HG02885 (cell line): ENCODE results near the gene WDR6.
A peak's percentile ranks its signal among the peaks of the same experiment; 100 is the strongest.

ENCODE experiments used
- ATAC-seq: cut with Tn5 transposase; IDR thresholded peaks from one replicate; pipeline ENCODE4 v1.9.1; 2021; ENCODE audit warnings: mild to moderate bottlenecking; ENCODE audit not compliant: unreplicated experiment, poor library complexity

Gene WDR6

GRCh38 chr3:49012441-49013017, 5.3 kb downstream of the WDR6 start:
- ATAC-seq: no peak

- ATAC-seq: no peak
Measured at GRCh38 chr3:49013113-49013737, 6.0 kb downstream of the WDR6 start.

GRCh38 chr3:49013738-49014660, 6.8 kb downstream of the WDR6 start:
- no peak for ATAC-seq

GRCh38 chr3:49015072-49015471, 7.9 kb downstream of the WDR6 start:
- no peak for ATAC-seq

GRCh38 chr3:49015765-49016164, 8.6 kb downstream of the WDR6 start:
- no peak for ATAC-seq

GRCh38 chr3:49016414-49017228, 9.4 kb downstream of the WDR6 start:
- ATAC-seq: no peak

GRCh38 chr3:49017229-49017970, 10.2 kb downstream of the WDR6 start:
- ATAC-seq: no peak

GRCh38 chr3:49017971-49018706, 10.9 kb downstream of the WDR6 start, which contains the start of gene DALRD3:
TSS of gene DALRD3 (minus strand) at chr3:49018580. CDS start at chr3:49018564, 16 bp downstream.
- ATAC-seq: no peak

- ATAC-seq: no peak
Measured at GRCh38 chr3:49018707-49019006, 11.5 kb downstream of the WDR6 start.

- ATAC-seq: no peak
Measured at GRCh38 chr3:49019941-49020329, 12.7 kb downstream of the WDR6 start.

- ATAC-seq: peak; percentile 3
Measured at GRCh38 chr3:49020330-49021212, 13.4 kb downstream of the WDR6 start.

GRCh38 chr3:49021213-49021812, 14.1 kb downstream of the WDR6 start:
- ATAC-seq: peak; percentile 58

GRCh38 chr3:49021813-49022687, 14.9 kb downstream of the WDR6 start, which contains the start of gene NDUFAF3:
TSS of gene NDUFAF3 (plus strand) at chr3:49022121. CDS start at chr3:49022145, 24 bp downstream.
- ATAC-seq: peak; percentile 65

GRCh38 chr3:49022688-49023171, 15.5 kb downstream of the WDR6 start:
- no peak for ATAC-seq

GRCh38 chr3:49023775-49024174, 16.6 kb downstream of the WDR6 start:
- ATAC-seq: no peak

- no peak for ATAC-seq
Measured at GRCh38 chr3:49024449-49024848, 17.3 kb downstream of the WDR6 start.
